ENCODE data around the gene PAX7. TPM values are rescaled to one million over a fixed set of nuclear protein-coding genes. Genes with fewer than 3 reads are reported as not detected.

The PAX7 gene
- total and polyA plus RNA-seq, 9 of the 15 experiments (the other 6 are each of a cell fraction or from before 2014, with no cell fraction given) = not detected

DNA sequence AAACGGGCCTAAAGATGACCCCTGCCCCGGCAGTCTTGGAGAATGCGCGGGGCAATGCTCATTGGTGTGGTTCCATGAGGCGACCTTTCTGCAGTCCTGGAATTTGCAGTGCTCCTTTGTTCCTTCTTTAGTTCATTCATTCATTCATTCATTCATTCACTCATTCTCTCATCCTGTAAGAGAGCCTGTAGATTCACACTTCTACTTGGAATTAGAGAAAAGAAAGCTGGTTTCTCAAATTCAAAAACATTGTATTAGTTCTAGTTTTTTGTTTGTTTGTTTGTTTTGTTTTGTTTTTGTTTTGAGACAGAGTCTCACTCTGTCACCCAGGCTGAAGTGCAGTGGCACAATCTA is 31.6 kb downstream of the PAX7 start:
- ChIA-PET POLR2A (interaction anchor here (1.5 kb wide), 2 partner anchors 23 to 65 kb away, joined by 3 to 4 read pairs; no protein-coding TSS in a partner anchor), CTCF (ENCODE audit: low intra/inter-chr PET ratio) (no interaction called here)
- Histone ChIP-seq H3K9ac (ENCODE audit: insufficient read depth in 1 of 2, low read depth in 2 of 2, low read length in 2 of 2) (no peak overlapping the region), H2AFZ (ENCODE audit: low read depth, low read length) (no peak overlapping the region), H3K4me2 (ENCODE audit: insufficient read depth, low read length) (no peak overlapping the region), H3K9me3 (replicated peaks; ENCODE audit: control insufficient read depth, insufficient read depth, low read depth, low read length) (no peaks in the 10 kb centered on the region), H3K79me2 (ENCODE audit: control insufficient read depth, insufficient read depth, low read length) (no peaks in the 10 kb centered on the region), H4K20me1 (replicated peaks; ENCODE audit: control insufficient read depth, insufficient read depth, low read length) (peaks cover 12% of the 10 kb centered on the region), H3K27me3 (ENCODE audit: control insufficient read depth in 2 of 2, insufficient read depth in 2 of 2, low read length in 2 of 2) (peaks cover 10 to 42% of the 10 kb centered on the region in 2 experiments; a peak in 4 of 5 replicates), H3K36me3 (ENCODE audit: control insufficient read depth, insufficient read depth, low read length) (no peaks in the 10 kb centered on the region), H3K9me1 (ENCODE audit: control insufficient read depth, insufficient read depth, low read length) (no peaks in the 10 kb centered on the region), H3K4me3 (no peak overlapping the region), H3K4me1 (replicated peaks in 1 of 2; ENCODE audit: control insufficient read depth in 2 of 2, insufficient read depth in 2 of 2, low read length in 2 of 2) (no peaks in the 10 kb centered on the region), H3K27ac (ENCODE audit: extremely low read depth, low read depth, low read length) (no peak overlapping the region)
- FAIRE-seq = no peak
- no TSS peak for BruUV-seq (replicated peaks)
- WGBS (ENCODE audit: insufficient coverage, low coverage, missing lambda C conversion rate) = 2% methylated on average over 5 of the region's 5 CpGs
- intact Hi-C loops (cut with micrococcal nuclease) = no loop called here
- DNase-seq (ENCODE audit: extremely low read depth in 1 of 4, low spot score in 3 of 4) = no peak
- ATAC-seq = no peak
- peak; percentile 93 for TF ChIP-seq ZNF24 (IDR thresholded peaks at IDR 0.05)
- TF ChIP-seq POLR2AphosphoS5 (IDR thresholded peaks at IDR 0.05; ENCODE audit: control insufficient read depth, insufficient read depth, low read depth, low read length) = no peak
- in situ Hi-C loops (cut with MboI) = no loop called here

DNA sequence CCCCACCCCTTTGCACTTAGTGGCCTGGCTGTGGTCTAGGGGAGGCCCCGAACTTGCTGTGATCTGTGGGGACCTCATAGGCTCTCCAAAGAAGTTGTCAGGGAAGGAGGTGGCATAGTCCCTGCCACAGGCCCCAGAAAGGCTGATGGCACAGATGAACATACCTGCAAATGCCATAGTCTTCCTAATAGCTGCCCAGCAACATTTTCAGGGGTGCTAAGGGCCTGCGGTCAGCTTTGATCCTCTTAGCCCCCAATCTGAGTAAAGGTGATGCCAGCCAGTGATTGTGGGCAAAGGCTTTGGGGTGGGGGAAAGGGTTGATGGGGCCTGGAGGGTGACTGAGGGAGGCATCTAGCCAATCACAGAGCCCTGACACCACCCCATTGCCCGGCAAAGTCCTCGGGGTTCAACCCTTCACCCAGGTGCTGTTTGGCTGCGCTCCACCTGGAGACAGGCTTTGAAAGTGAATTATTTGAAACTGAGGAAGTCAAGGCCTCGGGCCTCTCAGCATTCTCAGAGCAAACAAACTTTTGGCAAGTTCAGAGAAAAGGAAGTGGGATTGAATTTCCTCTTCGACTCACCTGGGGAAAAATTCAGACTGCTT is 35.8 kb downstream of the PAX7 start:
- no peak for FAIRE-seq
- intact Hi-C loops (cut with micrococcal nuclease) (no loop called here), in situ Hi-C loops (cut with MboI) (no loop called here)
- Histone ChIP-seq H4K20me1 (replicated peaks; ENCODE audit: control insufficient read depth, insufficient read depth, low read length) (peaks cover 15% of the 10 kb centered on the region), H3K36me3 (ENCODE audit: control insufficient read depth, insufficient read depth, low read length) (no peaks in the 10 kb centered on the region), H3K4me2 (ENCODE audit: insufficient read depth, low read length) (no peak overlapping the region), H3K4me1 (replicated peaks in 1 of 2; ENCODE audit: control insufficient read depth in 2 of 2, insufficient read depth in 2 of 2, low read length in 2 of 2) (no peaks in the 10 kb centered on the region), H3K27ac (ENCODE audit: extremely low read depth, low read depth, low read length) (no peak overlapping the region), H3K9ac (ENCODE audit: insufficient read depth in 1 of 2, low read depth in 2 of 2, low read length in 2 of 2) (no peak overlapping the region), H2AFZ (ENCODE audit: low read depth, low read length) (no peak overlapping the region), H3K27me3 (ENCODE audit: control insufficient read depth in 2 of 2, insufficient read depth in 2 of 2, low read length in 2 of 2) (peaks cover 4 to 33% of the 10 kb centered on the region in 2 experiments; a peak in 4 of 5 replicates), H3K79me2 (ENCODE audit: control insufficient read depth, insufficient read depth, low read length) (no peaks in the 10 kb centered on the region), H3K4me3 (no peak overlapping the region), H3K9me1 (ENCODE audit: control insufficient read depth, insufficient read depth, low read length) (no peaks in the 10 kb centered on the region), H3K9me3 (replicated peaks; ENCODE audit: control insufficient read depth, insufficient read depth, low read depth, low read length) (no peaks in the 10 kb centered on the region)
- ChIA-PET POLR2A (interaction anchor here (0.6 kb wide), 1 partner anchor 401 kb away, joined by 3 read pairs; no protein-coding TSS in a partner anchor), CTCF (ENCODE audit: low intra/inter-chr PET ratio) (no interaction called here)
- no TSS peak for BruUV-seq (replicated peaks)
- TF ChIP-seq ZSCAN32 (CRISPR knock-in tag; IDR thresholded peaks at IDR 0.05) = no peak
- TF ChIP-seq RUNX1 (IDR thresholded peaks at IDR 0.05; ENCODE audit: low read depth) = no peak
- no peak for TF ChIP-seq TRIM24 (IDR thresholded peaks at IDR 0.05)
- WGBS (ENCODE audit: insufficient coverage, low coverage, missing lambda C conversion rate) = 1% methylated on average over 7 of the region's 7 CpGs
- DNase-seq (ENCODE audit: extremely low read depth in 1 of 4, low spot score in 3 of 4) = no peak
- ATAC-seq = no peak
